ENCODE measurements around the gene DCLK2. TPM values are rescaled to one million over a fixed set of nuclear protein-coding genes. Genes with fewer than 3 reads are reported as not detected.

DCLK2 gene
- total RNA-seq, 1 experiment from 2014 or later: 2.9 TPM

DNA sequence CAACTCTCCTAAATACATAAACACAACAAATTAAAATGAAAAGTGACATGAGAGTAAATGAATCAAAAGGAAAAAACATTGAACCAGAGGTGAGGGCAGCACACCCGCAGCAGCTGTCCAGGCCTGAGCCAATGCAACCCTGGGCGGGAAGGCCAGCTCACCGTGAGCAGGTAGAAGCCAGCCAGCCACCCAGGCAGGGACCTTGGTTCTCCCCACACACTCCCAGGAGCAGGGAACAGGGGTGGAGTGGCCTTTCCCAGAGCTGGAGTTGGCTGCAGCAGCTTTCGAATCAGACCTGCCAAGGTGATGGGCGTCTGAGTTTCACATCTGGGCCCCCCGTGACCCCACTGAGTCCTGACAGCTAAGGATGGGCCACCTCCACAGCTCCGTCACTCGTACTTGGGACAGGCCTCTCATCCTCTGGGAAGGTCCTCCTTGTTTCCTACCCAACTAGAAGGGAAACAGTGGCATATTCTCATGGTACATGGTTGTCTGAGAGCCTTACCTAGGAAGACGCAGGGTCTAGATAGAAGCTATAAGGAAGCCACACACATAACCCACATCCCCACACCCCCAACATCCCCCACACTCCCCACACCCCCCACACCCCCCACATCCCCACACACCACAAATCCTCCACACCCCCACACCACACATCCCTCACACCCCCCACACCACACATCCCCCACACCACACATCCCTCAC, 172.2 kb downstream of the DCLK2 start:
- Mint-ChIP-seq H3K27ac (ENCODE audit: unreplicated experiment) (no peak overlapping the region), H3K36me3 (ENCODE audit: insufficient read depth, unreplicated experiment) (peaks cover 15% of the 10 kb centered on the region), H3K27me3 (ENCODE audit: insufficient read depth, unreplicated experiment) (no peaks in the 10 kb centered on the region), H3K4me3 (ENCODE audit: unreplicated experiment) (no peak overlapping the region), H3K4me1 (ENCODE audit: low read depth, unreplicated experiment) (peaks cover 10% of the 10 kb centered on the region), H3K9me3 (ENCODE audit: unreplicated experiment) (no peaks in the 10 kb centered on the region)
- no peaks in the 10 kb centered on the region for H3K4me1 ChIP-seq
- H3K27me3 ChIP-seq (replicated peaks; ENCODE audit: control insufficient read depth, insufficient read depth, low read length): no peaks in the 10 kb centered on the region
- DNase-seq: no peak
- CTCF ChIA-PET: no interaction called here
- H3K4me3 ChIP-seq (ENCODE audit: low read depth, low read length): no peak overlapping the region
- TF ChIP-seq, protein P1, sequence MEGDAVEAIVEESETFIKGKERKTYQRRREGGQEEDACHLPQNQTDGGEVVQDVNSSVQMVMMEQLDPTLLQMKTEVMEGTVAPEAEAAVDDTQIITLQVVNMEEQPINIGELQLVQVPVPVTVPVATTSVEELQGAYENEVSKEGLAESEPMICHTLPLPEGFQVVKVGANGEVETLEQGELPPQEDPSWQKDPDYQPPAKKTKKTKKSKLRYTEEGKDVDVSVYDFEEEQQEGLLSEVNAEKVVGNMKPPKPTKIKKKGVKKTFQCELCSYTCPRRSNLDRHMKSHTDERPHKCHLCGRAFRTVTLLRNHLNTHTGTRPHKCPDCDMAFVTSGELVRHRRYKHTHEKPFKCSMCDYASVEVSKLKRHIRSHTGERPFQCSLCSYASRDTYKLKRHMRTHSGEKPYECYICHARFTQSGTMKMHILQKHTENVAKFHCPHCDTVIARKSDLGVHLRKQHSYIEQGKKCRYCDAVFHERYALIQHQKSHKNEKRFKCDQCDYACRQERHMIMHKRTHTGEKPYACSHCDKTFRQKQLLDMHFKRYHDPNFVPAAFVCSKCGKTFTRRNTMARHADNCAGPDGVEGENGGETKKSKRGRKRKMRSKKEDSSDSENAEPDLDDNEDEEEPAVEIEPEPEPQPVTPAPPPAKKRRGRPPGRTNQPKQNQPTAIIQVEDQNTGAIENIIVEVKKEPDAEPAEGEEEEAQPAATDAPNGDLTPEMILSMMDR (IDR thresholded peaks at IDR 0.05; ENCODE audit: insufficient read depth in 1 of 2, low read depth in 1 of 2, low read length in 1 of 2, severe bottlenecking in 1 of 2, unreplicated experiment in 1 of 2): no peak
- POLR2A ChIA-PET: no interaction called here
- no peaks in the 10 kb centered on the region for H3K36me3 ChIP-seq (ENCODE audit: control insufficient read depth, insufficient read depth, low read length)
- no TSS peak for BruUV-seq (replicated peaks)
- intact Hi-C loops (cut with micrococcal nuclease; ENCODE audit: unreplicated experiment): no loop called here
- H3K9me3 ChIP-seq: no peaks in the 10 kb centered on the region

DNA sequence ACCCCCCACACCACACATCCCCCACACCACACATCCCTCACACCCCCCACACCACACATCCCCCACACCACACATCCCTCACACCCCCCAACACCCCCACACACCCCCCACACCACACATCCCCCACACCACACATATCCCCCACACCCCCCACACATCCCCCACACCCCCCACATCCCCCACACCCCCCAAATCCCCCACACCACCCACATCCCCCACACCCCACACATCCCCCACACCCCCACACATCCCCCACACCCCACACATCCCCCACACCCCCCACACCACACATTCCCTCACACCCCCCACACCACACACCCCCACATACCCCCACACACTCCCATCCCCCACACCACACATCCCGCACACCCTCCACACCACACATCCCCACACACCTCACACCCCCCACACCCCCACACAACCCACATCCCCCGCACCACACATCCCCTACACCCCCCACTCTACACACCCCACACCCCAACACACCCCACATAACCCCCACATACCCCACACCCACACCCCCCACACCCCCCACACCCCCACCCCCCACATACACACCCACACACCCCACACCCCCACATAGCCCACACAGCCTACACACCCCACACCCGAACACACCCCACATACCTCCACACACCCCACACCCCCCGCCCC, 172.9 kb downstream of the DCLK2 start:
- no TSS peak for BruUV-seq (replicated peaks)
- Mint-ChIP-seq H3K36me3 (ENCODE audit: insufficient read depth, unreplicated experiment) (peaks cover 15% of the 10 kb centered on the region), H3K9me3 (ENCODE audit: unreplicated experiment) (no peaks in the 10 kb centered on the region), H3K27me3 (ENCODE audit: insufficient read depth, unreplicated experiment) (no peaks in the 10 kb centered on the region), H3K27ac (ENCODE audit: unreplicated experiment) (no peak overlapping the region), H3K4me1 (ENCODE audit: low read depth, unreplicated experiment) (peaks cover 13% of the 10 kb centered on the region), H3K4me3 (ENCODE audit: unreplicated experiment) (no peak overlapping the region)
- Histone ChIP-seq H3K4me3 (ENCODE audit: low read depth, low read length) (no peak overlapping the region), H3K36me3 (ENCODE audit: control insufficient read depth, insufficient read depth, low read length) (no peaks in the 10 kb centered on the region), H3K9me3 (no peaks in the 10 kb centered on the region), H3K4me1 (0 out of 2 replicates have a peak, but pooled peaks cover under 1% of the 10 kb centered on the region), H3K27me3 (replicated peaks; ENCODE audit: control insufficient read depth, insufficient read depth, low read length) (no peaks in the 10 kb centered on the region)
- TF ChIP-seq, protein P1 (IDR thresholded peaks at IDR 0.05; ENCODE audit: insufficient read depth in 1 of 2, low read depth in 1 of 2, low read length in 1 of 2, severe bottlenecking in 1 of 2, unreplicated experiment in 1 of 2): no peak
- intact Hi-C loops (cut with micrococcal nuclease; ENCODE audit: unreplicated experiment): no loop called here
- POLR2A ChIA-PET: no interaction called here
- CTCF ChIA-PET: no interaction called here
- no peak for DNase-seq

DNA sequence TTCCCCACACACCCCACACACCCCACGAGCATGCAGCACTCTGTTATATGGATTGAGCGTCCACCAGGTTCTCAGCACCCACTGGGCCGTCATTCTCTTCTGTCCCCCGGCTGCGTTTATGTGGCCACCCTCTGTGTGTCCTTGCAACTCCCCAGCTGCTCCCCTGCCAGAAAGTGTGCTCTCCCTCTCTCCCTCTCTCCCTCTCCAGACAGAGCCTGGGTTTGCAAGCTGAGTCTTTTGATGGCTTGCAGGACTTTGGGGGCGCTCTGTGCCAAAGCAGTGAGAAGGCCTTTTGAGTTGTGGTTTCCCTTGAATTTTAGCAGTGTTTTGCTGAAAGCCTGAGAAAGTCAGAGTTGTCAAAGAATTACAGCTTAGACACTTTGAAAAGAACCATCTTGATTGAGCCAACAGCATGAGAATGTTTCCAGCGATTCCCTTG, 173.5 kb downstream of the DCLK2 start:
- DNase-seq: no peak
- Histone ChIP-seq H3K4me1 (peaks cover 7% of the 10 kb centered on the region), H3K9me3 (no peaks in the 10 kb centered on the region), H3K4me3 (ENCODE audit: low read depth, low read length) (no peak overlapping the region), H3K36me3 (ENCODE audit: control insufficient read depth, insufficient read depth, low read length) (no peaks in the 10 kb centered on the region), H3K27me3 (replicated peaks; ENCODE audit: control insufficient read depth, insufficient read depth, low read length) (no peaks in the 10 kb centered on the region)
- H3K36me3 Mint-ChIP-seq (ENCODE audit: insufficient read depth, unreplicated experiment): peaks cover 19% of the 10 kb centered on the region
- CTCF ChIA-PET: no interaction called here
- H3K27me3 Mint-ChIP-seq (ENCODE audit: insufficient read depth, unreplicated experiment): no peaks in the 10 kb centered on the region
- H3K4me1 Mint-ChIP-seq (ENCODE audit: low read depth, unreplicated experiment): peaks cover 13% of the 10 kb centered on the region
- no peaks in the 10 kb centered on the region for H3K9me3 Mint-ChIP-seq (ENCODE audit: unreplicated experiment)
- TF ChIP-seq, protein P1 (IDR thresholded peaks at IDR 0.05; ENCODE audit: insufficient read depth in 1 of 2, low read depth in 1 of 2, low read length in 1 of 2, severe bottlenecking in 1 of 2, unreplicated experiment in 1 of 2): no peak
- intact Hi-C loops (cut with micrococcal nuclease; ENCODE audit: unreplicated experiment): no loop called here
- H3K27ac Mint-ChIP-seq (ENCODE audit: unreplicated experiment): no peak overlapping the region
- H3K4me3 Mint-ChIP-seq (ENCODE audit: unreplicated experiment): no peak overlapping the region
- BruUV-seq (replicated peaks): no TSS peak
- POLR2A ChIA-PET: no interaction called here
